IPS DF 6.9 (cell line): ENCODE measurements around the gene KIF6.

Experiments
- DNase-seq: peaks from one replicate; pipeline ENCODE4 v3.0.0-alpha.2; 2013; ENCODE audit warnings: low read depth, low spot score
- H3K27ac ChIP-seq: one replicate; pipeline ENCODE4 v1.5.1; 2013; ENCODE audit warnings: low read length, control low read depth
- H3K27me3 ChIP-seq: 2 replicates; pipeline ENCODE4 v1.6.1; 2013; ENCODE audit warnings: mild to moderate bottlenecking, low read length; ENCODE audit not compliant: control insufficient read depth, insufficient read depth
- H3K36me3 ChIP-seq: 2 replicates; pipeline ENCODE4 v1.6.1; 2013; ENCODE audit warnings: low read length; ENCODE audit not compliant: control insufficient read depth, insufficient read depth
- H3K4me1 ChIP-seq: 2 replicates; pipeline ENCODE4 v1.6.1; 2013; ENCODE audit warnings: low read length; ENCODE audit not compliant: control insufficient read depth, insufficient read depth
- H3K4me3 ChIP-seq: 2 replicates; pipeline ENCODE4 v1.5.1; 2013; ENCODE audit warnings: mild to moderate bottlenecking, low read length
- H3K9me3 ChIP-seq: 2 replicates; pipeline ENCODE4 v1.6.1; 2013; ENCODE audit warnings: low read length, inconsistent platforms; ENCODE audit not compliant: control insufficient read depth, insufficient read depth
- WGBS: extraction: QIAGEN DNeasy Blood & Tissue Kit; methylation state at CpG from one replicate; pipeline ENCODE4 v1.1.7; 2013; ENCODE audit warnings: mixed read lengths, missing lambda C conversion rate; ENCODE audit not compliant: insufficient read length, insufficient coverage; 5-methylcytosine and 5-hydroxymethylcytosine counted together

KIF6 gene

DNA sequence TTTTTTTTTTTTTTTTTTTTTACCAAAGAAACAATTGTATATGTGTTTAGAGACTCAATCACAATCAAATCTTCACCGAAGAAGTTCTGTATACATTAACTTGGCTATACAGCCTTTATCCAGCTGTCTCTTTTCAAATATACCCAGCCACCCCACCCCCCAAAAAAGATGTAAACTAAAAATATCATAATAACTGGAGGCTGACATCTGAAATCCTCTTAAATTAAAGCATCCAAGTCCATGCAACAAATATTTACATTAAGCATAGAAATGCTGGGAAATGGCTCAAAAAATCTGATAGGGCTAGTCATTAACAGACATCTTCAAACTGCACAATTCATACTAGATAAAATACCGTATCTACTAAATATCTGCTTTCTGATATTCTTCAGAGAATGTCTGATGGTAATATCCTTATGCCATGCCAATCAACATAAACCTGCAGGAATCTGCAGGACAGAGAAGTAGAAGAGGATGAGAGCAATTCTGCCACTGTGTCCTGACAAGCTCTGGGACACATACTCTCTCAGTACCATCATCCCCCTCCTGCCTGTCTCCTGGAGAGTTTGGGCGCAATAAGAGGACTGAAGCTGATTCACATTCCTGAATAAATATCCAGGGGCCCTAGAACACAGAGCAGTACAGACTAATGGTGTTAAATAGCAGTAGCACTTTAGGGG lies 152.4 kb downstream of the KIF6 start:
- no peaks in the 10 kb centered on the region for H3K9me3 ChIP-seq
- H3K27ac ChIP-seq, result no peak overlapping the region
- H3K36me3 ChIP-seq, result no peaks in the 10 kb centered on the region
- no CpG with 5 or more reads among the region's 3 CpGs for WGBS
- H3K4me3 ChIP-seq, result no peak overlapping the region
- H3K4me1 ChIP-seq, result no peaks in the 10 kb centered on the region
- no peaks in the 10 kb centered on the region for H3K27me3 ChIP-seq
- no peak for DNase-seq

DNA sequence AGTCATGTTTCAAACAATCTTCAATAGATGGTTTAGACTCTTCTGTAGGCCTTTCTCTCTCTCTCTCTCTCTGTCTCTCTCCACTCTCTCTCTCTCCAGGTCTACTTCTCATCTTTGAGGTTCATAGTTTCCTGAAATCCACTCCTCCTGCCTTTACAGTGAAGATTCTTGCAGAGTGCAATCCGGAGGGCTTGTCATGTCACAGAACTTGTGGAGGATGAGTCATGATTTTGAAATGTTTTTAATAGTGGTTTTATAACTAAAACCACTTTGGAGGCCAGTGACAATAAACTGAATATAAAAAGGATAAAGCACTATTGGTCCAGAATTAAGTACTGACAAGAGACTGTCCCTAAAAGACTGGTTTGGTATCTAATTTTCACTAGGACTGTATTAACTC lies 156.3 kb downstream of the KIF6 start:
- no CpG with 5 or more reads among the region's 1 CpG for WGBS
- H3K9me3 ChIP-seq, result no peaks in the 10 kb centered on the region
- H3K27ac ChIP-seq, result no peak overlapping the region
- H3K27me3 ChIP-seq, result no peaks in the 10 kb centered on the region
- no peak for DNase-seq
- no peak overlapping the region for H3K4me3 ChIP-seq
- no peaks in the 10 kb centered on the region for H3K36me3 ChIP-seq
- H3K4me1 ChIP-seq, result no peaks in the 10 kb centered on the region

DNA sequence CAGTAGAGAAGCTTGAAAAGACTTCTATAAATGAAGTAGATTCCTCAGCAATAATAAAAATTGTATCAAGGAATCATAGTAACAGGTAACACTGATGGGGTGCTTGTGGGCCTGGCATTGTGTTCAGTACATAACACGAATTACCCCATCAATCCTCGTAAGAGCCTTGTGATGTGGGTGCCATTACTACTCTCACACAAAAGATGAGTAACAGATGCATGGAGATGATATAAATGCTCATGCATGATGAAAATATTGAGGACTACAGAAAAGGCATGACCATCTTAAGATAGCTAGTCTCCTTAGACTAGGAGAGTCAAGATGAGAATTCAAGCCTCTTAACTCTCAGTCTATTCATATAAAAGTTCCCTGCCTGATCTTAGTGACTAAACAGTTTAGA lies 158.1 kb downstream of the KIF6 start:
- H3K4me3 ChIP-seq, result no peak overlapping the region
- H3K4me1 ChIP-seq, result no peaks in the 10 kb centered on the region
- DNase-seq, result no peak
- H3K27me3 ChIP-seq, result no peaks in the 10 kb centered on the region
- WGBS, result no CpG with 5 or more reads among the region's 2 CpGs
- no peak overlapping the region for H3K27ac ChIP-seq
- H3K9me3 ChIP-seq, result no peaks in the 10 kb centered on the region
- H3K36me3 ChIP-seq, result no peaks in the 10 kb centered on the region

GRCh38 chr6:39566456-39566855 lies 158.8 kb downstream of the KIF6 start:
- no peaks in the 10 kb centered on the region for H3K4me1 ChIP-seq
- H3K9me3 ChIP-seq, result no peaks in the 10 kb centered on the region
- no peak overlapping the region for H3K4me3 ChIP-seq
- no peaks in the 10 kb centered on the region for H3K36me3 ChIP-seq
- H3K27me3 ChIP-seq, result no peaks in the 10 kb centered on the region
- H3K27ac ChIP-seq, result no peak overlapping the region
- DNase-seq, result no peak

DNA sequence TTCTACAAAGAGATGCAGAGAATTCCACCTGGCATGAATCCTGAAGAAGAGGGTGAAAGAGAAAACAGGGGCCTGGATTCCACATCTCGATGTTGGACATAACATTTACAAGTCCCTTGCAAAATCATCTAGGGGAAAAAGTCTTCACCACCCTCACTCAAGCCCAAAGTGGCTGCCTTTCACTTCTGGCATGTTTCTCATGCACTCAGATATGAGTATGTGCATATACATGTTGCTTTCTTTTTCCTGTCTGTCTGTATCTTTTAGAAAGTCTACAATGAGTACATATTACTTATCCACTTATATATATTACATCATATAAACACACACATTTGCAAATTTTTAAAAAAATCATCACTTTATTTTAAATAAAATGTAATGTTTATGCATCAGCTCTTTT lies 159.3 kb downstream of the KIF6 start:
- H3K27me3 ChIP-seq, result no peaks in the 10 kb centered on the region
- H3K27ac ChIP-seq, result no peak overlapping the region
- H3K4me1 ChIP-seq, result no peaks in the 10 kb centered on the region
- DNase-seq, result no peak
- H3K9me3 ChIP-seq, result no peaks in the 10 kb centered on the region
- no peak overlapping the region for H3K4me3 ChIP-seq
- WGBS, result no CpG with 5 or more reads among the region's 1 CpG
- no peaks in the 10 kb centered on the region for H3K36me3 ChIP-seq

DNA sequence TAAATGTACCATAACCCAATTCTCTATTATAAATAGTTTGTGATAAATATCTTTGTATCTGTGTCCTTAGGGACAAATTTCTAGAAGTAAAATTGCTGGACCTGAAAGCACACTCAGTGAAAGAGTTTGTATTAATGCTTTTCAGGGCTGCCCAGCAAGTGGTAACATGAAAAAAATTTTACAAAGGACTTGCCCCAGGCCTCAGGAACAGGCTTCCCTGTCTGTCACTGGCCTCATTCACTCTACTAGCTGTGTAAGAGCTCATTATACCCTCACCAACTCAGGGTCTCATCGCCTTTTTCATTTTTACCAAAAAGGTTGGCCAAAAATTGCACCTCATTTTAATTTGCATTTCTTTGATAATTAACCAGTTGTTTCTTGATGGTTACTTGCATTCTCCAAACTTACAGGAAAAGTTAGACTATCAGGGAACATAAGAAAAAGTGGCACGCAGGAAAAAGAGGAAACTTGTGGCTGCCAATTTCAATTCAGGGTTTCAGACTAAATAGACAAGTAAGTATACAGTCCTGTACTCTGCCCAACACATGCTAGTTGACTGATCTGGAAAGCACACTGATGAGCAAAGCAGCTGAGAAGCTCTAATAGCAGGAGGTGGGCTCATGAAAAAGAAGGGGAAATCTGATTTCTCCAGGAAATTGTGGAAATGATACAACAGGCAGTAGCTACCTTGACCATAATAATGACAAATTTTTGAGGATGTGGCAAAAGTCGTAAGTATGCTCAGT lies 161.5 kb downstream of the KIF6 start:
- H3K27me3 ChIP-seq, result no peaks in the 10 kb centered on the region
- H3K27ac ChIP-seq, result no peak overlapping the region
- no peaks in the 10 kb centered on the region for H3K4me1 ChIP-seq
- no CpG with 5 or more reads among the region's 3 CpGs for WGBS
- no peak for DNase-seq
- no peak overlapping the region for H3K4me3 ChIP-seq
- no peaks in the 10 kb centered on the region for H3K9me3 ChIP-seq
- no peaks in the 10 kb centered on the region for H3K36me3 ChIP-seq

GRCh38 chr6:39561536-39562266 lies 163.5 kb downstream of the KIF6 start:
- Histone ChIP-seq H3K4me1 (no peaks in the 10 kb centered on the region), H3K9me3 (no peaks in the 10 kb centered on the region), H3K27me3 (no peaks in the 10 kb centered on the region), H3K27ac (no peak overlapping the region), H3K36me3 (no peaks in the 10 kb centered on the region), H3K4me3 (no peak overlapping the region)
- no peak for DNase-seq
- WGBS, result no CpG with 5 or more reads among the region's 5 CpGs

DNA sequence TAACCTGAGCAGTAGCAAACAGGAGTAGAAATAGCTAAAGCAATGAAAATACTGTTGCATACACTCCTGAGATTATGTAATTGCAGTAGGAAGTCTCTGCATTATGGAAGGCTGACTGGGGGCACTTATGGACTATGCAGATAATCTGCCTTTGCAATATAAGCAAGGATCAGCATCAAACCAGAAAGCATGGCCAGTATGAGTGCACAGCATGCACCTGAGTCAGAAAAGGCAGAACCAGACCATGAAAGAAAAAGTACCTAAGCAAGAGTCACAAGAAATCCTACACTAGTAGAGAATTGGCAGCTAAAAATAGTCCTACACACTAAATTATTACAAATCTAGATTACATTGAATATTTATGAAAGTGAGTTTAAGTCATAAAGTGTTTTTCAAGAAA lies 164.3 kb downstream of the KIF6 start:
- Histone ChIP-seq H3K36me3 (no peaks in the 10 kb centered on the region), H3K4me1 (no peaks in the 10 kb centered on the region), H3K27ac (no peak overlapping the region), H3K9me3 (no peaks in the 10 kb centered on the region), H3K27me3 (no peaks in the 10 kb centered on the region), H3K4me3 (no peak overlapping the region)
- DNase-seq, result no peak

DNA sequence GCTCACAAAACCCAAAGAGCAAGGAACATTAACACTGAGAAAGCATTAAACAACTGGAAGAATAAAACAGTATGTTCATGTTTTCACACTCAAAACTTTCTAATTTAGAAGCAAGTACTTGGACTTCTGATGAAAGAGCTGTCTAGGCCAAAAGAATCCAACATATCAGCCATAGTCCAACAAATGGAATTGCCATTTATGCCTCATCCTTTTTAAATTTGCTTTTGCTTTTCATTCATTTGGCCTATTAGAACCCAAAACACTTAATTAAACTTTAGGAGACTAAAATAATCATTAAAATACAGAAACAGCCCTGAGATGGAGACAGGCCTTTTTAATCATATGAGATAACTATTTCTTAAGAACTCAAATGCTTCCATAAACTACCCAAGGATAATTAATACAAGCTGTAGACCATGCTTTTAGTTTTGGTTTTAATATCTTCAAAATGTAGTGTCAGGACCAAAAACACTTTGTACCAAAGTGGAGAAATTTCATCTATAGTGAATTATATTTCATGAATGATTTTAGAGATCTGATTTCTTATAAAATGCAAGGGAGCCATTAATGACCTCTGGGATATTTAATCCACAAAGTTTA lies 166.5 kb downstream of the KIF6 start:
- no peaks in the 10 kb centered on the region for H3K9me3 ChIP-seq
- H3K36me3 ChIP-seq, result no peaks in the 10 kb centered on the region
- H3K4me1 ChIP-seq, result peaks cover 3% of the 10 kb centered on the region; the same call in 1 of the 2 replicates
- no peak overlapping the region for H3K4me3 ChIP-seq
- no peak for DNase-seq
- H3K27ac ChIP-seq, result no peak overlapping the region
- no peaks in the 10 kb centered on the region for H3K27me3 ChIP-seq

DNA sequence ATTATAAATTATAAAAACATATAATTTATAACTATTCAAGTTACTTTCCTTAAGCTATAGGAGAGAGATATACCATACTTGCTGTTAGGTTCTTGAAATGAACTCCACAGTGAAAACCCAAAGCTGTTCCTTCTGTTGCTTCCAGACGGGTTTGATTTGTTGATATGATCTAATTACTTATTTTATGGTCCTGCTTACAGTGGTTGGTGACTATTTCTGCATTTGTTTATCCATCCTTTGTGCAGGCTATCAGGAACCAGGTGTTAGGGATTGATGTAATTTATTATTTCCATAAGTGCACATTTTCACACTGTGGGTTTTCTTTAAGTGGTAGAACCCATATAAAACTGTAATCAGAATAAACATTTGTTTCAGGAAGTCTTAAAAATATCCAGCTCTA lies 167.1 kb downstream of the KIF6 start:
- Histone ChIP-seq H3K4me3 (no peak overlapping the region), H3K27ac (no peak overlapping the region), H3K9me3 (no peaks in the 10 kb centered on the region), H3K36me3 (no peaks in the 10 kb centered on the region), H3K4me1 (peaks cover 3% of the 10 kb centered on the region; the same call in 1 of the 2 replicates), H3K27me3 (no peaks in the 10 kb centered on the region)
- no peak for DNase-seq
- no CpG with 5 or more reads among the region's 1 CpG for WGBS
